ENCODE data around the gene CEND1.

- TF ChIP-seq POLR2A (IDR thresholded peaks at IDR 0.05; ENCODE audit: low read depth, low read length) (0 out of 2 replicates have a peak, but pooled peaks have one; percentile 11), POLR2AphosphoS5 (IDR thresholded peaks at IDR 0.05; ENCODE audit: low read depth, low read length) (no peak)
Measured at GRCh38 chr11:788953-789940, 643 bp downstream of the CEND1 start.
